Stomach (tissue), 9 donors: Measurements from ENCODE around the gene LRRC8B. TPM values are rescaled to one million over a fixed set of nuclear protein-coding genes. Genes with fewer than 3 reads are reported as not detected.

Experiments used
- DNase-seq, 2 donors: peaks; one replicate each; pipeline versions ENCODE4 v3.0.0 to v3.0.0-alpha.2; 2013 to 2019
- H3K27ac ChIP-seq, 5 donors: fragments of 200-600 bp in 4 of 5; sonication (generic) in 4 of 5; one replicate each; pipeline ENCODE4 v1.5.1; 2013 to 2019; ENCODE audit warnings: mild to moderate bottlenecking in 1 of 5, moderate library complexity in 1 of 5
- H3K27me3 ChIP-seq, 3 donors: fragments of 200-600 bp; sonication (generic); one replicate each; pipeline ENCODE4 v1.5.1; 2017 to 2019; ENCODE audit warnings: mixed run types in 1 of 3
- H3K36me3 ChIP-seq, 4 donors: fragments of 200-600 bp; sonication (generic); 1 replicate in 3 of 4; 2 replicates in 1 of 4; pipeline ENCODE4 v1.5.1; 2016 to 2019
- H3K4me1 ChIP-seq, 4 donors: fragments of 200-600 bp; sonication (generic); one replicate each; pipeline ENCODE4 v1.5.1; 2016 to 2019
- H3K4me3 ChIP-seq, 4 donors: fragments of 200-600 bp; sonication (generic) in 3 of 4; one replicate each; pipeline ENCODE4 v1.5.1; 2016 to 2019; ENCODE audit warnings: mild to moderate bottlenecking in 1 of 4
- H3K9me3 ChIP-seq, 4 donors: fragments of 200-600 bp; sonication (generic); one replicate each; pipeline ENCODE4 v1.5.1; 2016 to 2019
- CTCF ChIP-seq, 7 experiments: fragments of 450-650 bp in 4 of 7; fragments of 200-600 bp in 3 of 7; sonication (generic) in 3 of 7; IDR thresholded peaks; one replicate each; pipeline ENCODE4 v1.5.1; 2016 to 2019; ENCODE audit warnings: antibody characterized with exemption in 7 of 7, control low read depth in 2 of 7, mild to moderate bottlenecking in 1 of 7
- EP300 ChIP-seq: sonication (generic); formaldehyde crosslinking; IDR thresholded peaks from one replicate; pipeline ENCODE4 v1.6.1; 2017; ENCODE audit warnings: antibody characterized with exemption
- POLR2A ChIP-seq, 4 donors: fragments of 450-650 bp; IDR thresholded peaks; one replicate each; pipeline ENCODE4 v1.6.1; 2016; ENCODE audit warnings: antibody characterized with exemption in 4 of 4, control low read depth in 2 of 4, mild to moderate bottlenecking in 1 of 4, moderate library complexity in 1 of 4
- POLR2AphosphoS5 ChIP-seq, 3 donors: sonication (generic); formaldehyde crosslinking; IDR thresholded peaks; one replicate each; pipeline ENCODE4 v1.6.1; 2016; ENCODE audit warnings: antibody characterized with exemption in 3 of 3
- WGBS, 5 donors: extraction: QIAGEN DNeasy Blood & Tissue Kit in 3 of 5; methylation state at CpG; one replicate each; pipeline versions ENCODE4 v1.1.5 to v1.1.7; 2013 to 2018; 5-methylcytosine and 5-hydroxymethylcytosine counted together
- intact Hi-C: fragments of 100-400 bp; cut with DNase I; formaldehyde crosslinking; loops from one replicate; pipeline ENCODE4 v1.15.1; 2023; ENCODE audit warnings: low total_unique reads
- polyA plus RNA-seq, 3 donors: library from polyadenylated mRNA; stranded (reverse); fragments of 200-250 nt; gene quantifications; one replicate each; pipeline ENCODE4 v1.2.3, GENCODE V29; 2013
- total RNA-seq, 5 donors: library from RNA; depleted of rRNA; stranded (reverse); fragments of >200 nt; gene quantifications; one replicate each; pipeline versions ENCODE4 v1.1.0 to v1.2.3, GENCODE V29; 2014 to 2016
- donor health status: healthy with polysubstance abuse.
- donor health status: Bipolar disorder and iron deficiency.
- donor health status: healthy.

Gene LRRC8B
- total and polyA plus RNA-seq, 8 donors = 1.2 to 27.4 (median 7.1) TPM

- no peak for DNase-seq
- Histone ChIP-seq H3K9me3 (no peaks in the 10 kb centered on the region), H3K4me1 (peaks cover 5 to 38% (median 22%) of the 10 kb centered on the region in 4 donors), H3K36me3 (no peaks in the 10 kb centered on the region), H3K27ac (no peak overlapping the region), H3K4me3 (no peak overlapping the region), H3K27me3 (no peaks in the 10 kb centered on the region)
- WGBS, 5 donors = 73 to 79% (median 74%) methylated on average over 6 of the region's 6 CpGs
- TF ChIP-seq POLR2A (IDR thresholded peaks at IDR 0.05) (no peak), CTCF (IDR thresholded peaks at IDR 0.05) (no peak), EP300 (no peak), POLR2AphosphoS5 (IDR thresholded peaks at IDR 0.05) (no peak)
- intact Hi-C loops = no loop called here
These were observed 111.5 kb downstream of the LRRC8B start for GRCh38 chr1:89635825-89636815.

- Histone ChIP-seq H3K27me3 (no peaks in the 10 kb centered on the region), H3K9me3 (no peaks in the 10 kb centered on the region), H3K4me1 (peaks cover under 1 to 28% (median 12%) of the 10 kb centered on the region in 4 donors), H3K27ac (no peak overlapping the region), H3K4me3 (no peak overlapping the region), H3K36me3 (no peaks in the 10 kb centered on the region)
- no peak for TF ChIP-seq POLR2AphosphoS5 (IDR thresholded peaks at IDR 0.05)
- no peak for TF ChIP-seq CTCF (IDR thresholded peaks at IDR 0.05)
- no peak for TF ChIP-seq POLR2A (IDR thresholded peaks at IDR 0.05)
- TF ChIP-seq EP300 = no peak
- no peak for DNase-seq
- intact Hi-C loops = no loop called here
These were observed 112.9 kb downstream of the LRRC8B start for GRCh38 chr1:89637496-89637895.

- TF ChIP-seq POLR2A (IDR thresholded peaks at IDR 0.05) (no peak), POLR2AphosphoS5 (IDR thresholded peaks at IDR 0.05) (no peak), CTCF (IDR thresholded peaks at IDR 0.05) (no peak)
- H3K4me1 ChIP-seq = peaks cover 0 to 11% (median 0%) of the 10 kb centered on the region in 4 donors
- H3K27ac ChIP-seq = no peak overlapping the region
- no peaks in the 10 kb centered on the region for H3K36me3 ChIP-seq
- DNase-seq = no peak
- no peak overlapping the region for H3K4me3 ChIP-seq
- intact Hi-C loops = no loop called here
- no peaks in the 10 kb centered on the region for H3K27me3 ChIP-seq
- H3K9me3 ChIP-seq = no peaks in the 10 kb centered on the region
These were observed 115.8 kb downstream of the LRRC8B start for GRCh38 chr1:89640440-89640839.

GRCh38 chr1:89641781-89642180 is 117.2 kb downstream of the LRRC8B start:
- Histone ChIP-seq H3K4me3 (no peak overlapping the region), H3K27ac (no peak overlapping the region), H3K9me3 (peaks cover 0 to 9% (median 0%) of the 10 kb centered on the region in 4 donors), H3K27me3 (no peaks in the 10 kb centered on the region), H3K4me1 (no peaks in the 10 kb centered on the region), H3K36me3 (no peaks in the 10 kb centered on the region)
- intact Hi-C loops = no loop called here
- TF ChIP-seq CTCF (IDR thresholded peaks at IDR 0.05) (no peak), POLR2A (IDR thresholded peaks at IDR 0.05) (no peak), POLR2AphosphoS5 (IDR thresholded peaks at IDR 0.05) (no peak), EP300 (no peak)
- WGBS, 5 donors = 79 to 90% (median 86%) methylated on average over 4 of the region's 4 CpGs
- DNase-seq = no peak
